HUES48 (cell line): ENCODE data around the gene GP1BB.

Source experiments
- H3K27ac ChIP-seq: one replicate; pipeline ENCODE4 v1.7.0; 2013; ENCODE audit warnings: low read depth, low read length, inconsistent platforms
- H3K27me3 ChIP-seq: 2 replicates; pipeline ENCODE4 v1.6.1; 2013; ENCODE audit warnings: mild to moderate bottlenecking, low read length; ENCODE audit not compliant: control insufficient read depth, insufficient read depth
- H3K36me3 ChIP-seq: 2 replicates; pipeline ENCODE4 v1.6.1; 2013; ENCODE audit warnings: low read length; ENCODE audit not compliant: control insufficient read depth, insufficient read depth
- H3K4me1 ChIP-seq: 2 replicates; pipeline ENCODE4 v1.6.1; 2013; ENCODE audit warnings: mild to moderate bottlenecking, low read length; ENCODE audit not compliant: control insufficient read depth, insufficient read depth
- H3K4me3 ChIP-seq: 2 replicates; pipeline ENCODE4 v1.5.1; 2013; ENCODE audit warnings: mild to moderate bottlenecking, low read depth, low read length
- H3K9ac ChIP-seq: 2 replicates; pipeline ENCODE4 v1.6.1; 2013; ENCODE audit warnings: mild to moderate bottlenecking, low read depth, low read length, moderate library complexity
- H3K9me3 ChIP-seq: 2 replicates; pipeline ENCODE4 v1.6.1; 2013; ENCODE audit warnings: low read length; ENCODE audit not compliant: control insufficient read depth, insufficient read depth

GP1BB gene

GRCh38 chr22:19755145-19755710 lies 31.9 kb downstream of the GP1BB start:
- H3K27ac ChIP-seq = no peak overlapping the region
- H3K9ac ChIP-seq = no peak overlapping the region
- peak overlapping the region; percentile 14; the same call in 1 of the 2 replicates for H3K4me3 ChIP-seq
- no peaks in the 10 kb centered on the region for H3K36me3 ChIP-seq
- H3K27me3 ChIP-seq = peaks cover 89% of the 10 kb centered on the region
- no peaks in the 10 kb centered on the region for H3K9me3 ChIP-seq
- peaks cover 14% of the 10 kb centered on the region; the same call in 1 of the 2 replicates for H3K4me1 ChIP-seq

- Histone ChIP-seq H3K4me3 (peak overlapping the region; percentile 14; the same call in 1 of the 2 replicates), H3K4me1 (peaks cover 13% of the 10 kb centered on the region; the same call in 1 of the 2 replicates), H3K9me3 (no peaks in the 10 kb centered on the region), H3K9ac (no peak overlapping the region), H3K27ac (no peak overlapping the region), H3K27me3 (peaks cover 94% of the 10 kb centered on the region), H3K36me3 (no peaks in the 10 kb centered on the region)
Observed at GRCh38 chr22:19755722-19756287, 32.5 kb downstream of the GP1BB start.

- Histone ChIP-seq H3K9me3 (no peaks in the 10 kb centered on the region), H3K36me3 (no peaks in the 10 kb centered on the region), H3K27ac (no peak overlapping the region), H3K9ac (no peak overlapping the region), H3K27me3 (peaks cover 98% of the 10 kb centered on the region), H3K4me3 (peak overlapping the region; percentile 30; the same call in 1 of the 2 replicates), H3K4me1 (peaks cover 10% of the 10 kb centered on the region; the same call in 1 of the 2 replicates)
Observed at GRCh38 chr22:19756288-19757128, 33.2 kb downstream of the GP1BB start.

GRCh38 chr22:19757140-19757984 lies 34.0 kb downstream of the GP1BB start:
- Histone ChIP-seq H3K27me3 (peaks cover 98% of the 10 kb centered on the region), H3K4me3 (peak overlapping the region; percentile 30; the same call in 1 of the 2 replicates), H3K9me3 (no peaks in the 10 kb centered on the region), H3K27ac (no peak overlapping the region), H3K4me1 (peaks cover 10% of the 10 kb centered on the region; the same call in 1 of the 2 replicates), H3K36me3 (no peaks in the 10 kb centered on the region), H3K9ac (no peak overlapping the region)

- H3K36me3 ChIP-seq = no peaks in the 10 kb centered on the region
- H3K9ac ChIP-seq = no peak overlapping the region
- peaks cover 14% of the 10 kb centered on the region; the same call in 1 of the 2 replicates for H3K4me1 ChIP-seq
- peaks cover 98% of the 10 kb centered on the region for H3K27me3 ChIP-seq
- H3K9me3 ChIP-seq = no peaks in the 10 kb centered on the region
- no peak overlapping the region for H3K4me3 ChIP-seq
- H3K27ac ChIP-seq = no peak overlapping the region
Observed at GRCh38 chr22:19757985-19758895, 34.9 kb downstream of the GP1BB start.

- no peak overlapping the region for H3K27ac ChIP-seq
- no peaks in the 10 kb centered on the region for H3K36me3 ChIP-seq
- no peak overlapping the region for H3K4me3 ChIP-seq
- peaks cover 98% of the 10 kb centered on the region for H3K27me3 ChIP-seq
- no peak overlapping the region for H3K9ac ChIP-seq
- H3K4me1 ChIP-seq = peaks cover 19% of the 10 kb centered on the region; the same call in 1 of the 2 replicates
- no peaks in the 10 kb centered on the region for H3K9me3 ChIP-seq
Observed at GRCh38 chr22:19758896-19759426, 35.6 kb downstream of the GP1BB start.

GRCh38 chr22:19759427-19760057 lies 36.2 kb downstream of the GP1BB start:
- peaks cover 98% of the 10 kb centered on the region for H3K27me3 ChIP-seq
- H3K4me1 ChIP-seq = peaks cover 21% of the 10 kb centered on the region; the same call in 1 of the 2 replicates
- H3K36me3 ChIP-seq = no peaks in the 10 kb centered on the region
- no peak overlapping the region for H3K27ac ChIP-seq
- no peaks in the 10 kb centered on the region for H3K9me3 ChIP-seq
- H3K9ac ChIP-seq = no peak overlapping the region
- H3K4me3 ChIP-seq = no peak overlapping the region

GRCh38 chr22:19760058-19760950 lies 37.0 kb downstream of the GP1BB start, which contains the start of gene TBX1:
TSS of gene TBX1 (plus strand) at chr22:19760778. CDS start at chr22:19760844, 66 bp downstream.
- H3K4me1 ChIP-seq = peaks cover 27% of the 10 kb centered on the region
- no peak within 1 kb of the TSS; the same call in 1 of the 2 replicates for H3K4me3 ChIP-seq
- no peak within 1 kb of the TSS for H3K9ac ChIP-seq
- no peaks in the 10 kb centered on the region for H3K36me3 ChIP-seq
- peaks cover 98% of the 10 kb centered on the region for H3K27me3 ChIP-seq
- no peak within 1 kb of the TSS for H3K27ac ChIP-seq
- H3K9me3 ChIP-seq = no peaks in the 10 kb centered on the region
